ENCODE data around the gene PLXND1. TPM values are rescaled to one million over a fixed set of nuclear protein-coding genes. Genes with fewer than 3 reads are reported as not detected.
"Not testable (repeated sequence)": the region's sequence is repeated elsewhere in the genome, so short reads cannot be mapped to it uniquely, and the experiment has no call there.

PLXND1 gene
- total RNA-seq, 1 donor from 2014 or later: 265 TPM

- no peak for DNase-seq (ENCODE audit: low spot score)
Measured at GRCh38 chr3:129553719-129554118, 52.8 kb downstream of the PLXND1 start.

- no peak for DNase-seq (ENCODE audit: low spot score)
Measured at GRCh38 chr3:129553171-129553570, 53.3 kb downstream of the PLXND1 start.

GRCh38 chr3:129552287-129553050 lies 54.0 kb downstream of the PLXND1 start:
- DNase-seq (ENCODE audit: low spot score): no peak

- DNase-seq (ENCODE audit: low spot score): no peak
Measured at GRCh38 chr3:129549805-129550204, 56.7 kb downstream of the PLXND1 start.

DNA sequence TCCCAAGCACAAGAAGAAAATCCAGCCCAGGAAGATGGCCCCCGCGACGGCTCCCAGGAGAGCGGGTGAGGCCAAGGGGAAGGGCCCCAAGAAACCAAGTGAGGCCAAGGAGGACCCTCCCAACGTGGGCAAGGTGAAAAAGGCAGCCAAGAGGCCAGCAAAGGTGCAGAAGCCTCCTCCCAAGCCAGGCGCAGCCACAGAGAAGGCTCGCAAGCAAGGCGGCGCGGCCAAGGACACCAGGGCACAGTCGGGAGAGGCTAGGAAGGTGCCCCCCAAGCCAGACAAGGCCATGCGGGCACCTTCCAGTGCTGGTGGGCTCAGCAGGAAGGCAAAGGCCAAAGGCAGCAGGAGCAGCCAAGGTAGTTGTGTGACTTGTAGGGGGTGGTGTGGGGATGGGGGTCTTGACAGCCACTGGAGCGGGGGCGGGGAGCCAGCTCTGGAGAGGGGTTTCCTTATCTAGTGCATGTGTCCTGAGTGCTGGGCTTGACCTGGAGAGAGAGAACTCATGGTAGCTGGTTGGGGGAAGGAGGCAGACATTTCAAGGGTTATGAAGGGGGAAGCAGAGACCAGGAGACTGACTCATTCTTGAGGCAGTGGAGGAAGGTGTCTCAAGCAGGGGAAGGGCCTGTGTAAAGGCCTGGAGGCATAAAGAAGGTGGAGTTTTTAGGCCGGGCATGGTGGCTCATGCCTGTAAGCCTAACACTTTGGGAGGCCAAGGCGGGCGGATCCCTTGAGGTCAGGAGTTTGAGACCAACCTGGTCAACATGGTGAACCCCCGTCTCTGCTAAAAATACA lies 57.3 kb downstream of the PLXND1 start:
- no peak for DNase-seq (ENCODE audit: low spot score)

DNA sequence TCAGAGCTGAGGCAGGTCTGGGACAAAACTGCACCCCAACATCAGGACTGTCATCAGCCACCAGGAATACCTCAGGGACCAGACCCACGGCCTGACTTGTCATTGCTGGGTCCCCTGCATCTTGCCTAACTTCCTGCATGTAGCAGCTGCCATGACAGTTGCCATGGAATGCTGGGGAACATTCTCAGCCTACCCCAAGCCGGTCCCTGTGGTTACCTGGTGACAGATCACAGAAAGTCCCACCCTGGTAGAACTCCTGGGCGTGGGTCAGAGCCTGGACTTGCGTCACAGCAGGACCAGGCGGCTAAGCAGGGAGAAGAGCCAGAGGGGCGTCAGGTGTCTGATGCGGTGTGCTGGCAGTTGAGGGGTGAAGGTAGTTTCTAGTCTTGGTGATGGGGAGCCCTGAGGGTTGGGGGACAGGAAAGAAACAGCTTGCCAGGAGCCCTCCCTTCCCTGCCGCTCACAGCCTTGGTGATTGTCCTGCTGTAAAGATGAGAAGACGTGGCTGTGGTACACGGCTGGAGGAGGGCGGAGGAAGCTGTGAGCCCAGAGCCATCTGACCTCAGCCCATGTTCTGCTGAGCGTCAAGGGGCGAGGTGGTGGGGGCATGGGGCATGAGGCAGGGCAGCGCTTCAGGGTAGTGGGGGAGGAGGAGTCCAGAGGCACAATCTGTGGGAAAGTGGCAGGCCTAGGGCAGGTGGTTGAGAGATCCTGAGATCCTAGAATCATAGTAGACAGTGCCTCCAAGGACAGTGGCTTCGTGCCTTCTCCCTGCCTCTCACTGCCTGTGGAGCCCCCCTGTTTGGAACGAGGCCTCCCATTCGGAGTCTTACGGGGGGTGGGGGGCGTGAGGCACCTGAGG lies 58.1 kb downstream of the PLXND1 start:
- no peak for DNase-seq (ENCODE audit: low spot score)

GRCh38 chr3:129547241-129547640 lies 59.2 kb downstream of the PLXND1 start:
- DNase-seq (ENCODE audit: low spot score): no peak

DNA sequence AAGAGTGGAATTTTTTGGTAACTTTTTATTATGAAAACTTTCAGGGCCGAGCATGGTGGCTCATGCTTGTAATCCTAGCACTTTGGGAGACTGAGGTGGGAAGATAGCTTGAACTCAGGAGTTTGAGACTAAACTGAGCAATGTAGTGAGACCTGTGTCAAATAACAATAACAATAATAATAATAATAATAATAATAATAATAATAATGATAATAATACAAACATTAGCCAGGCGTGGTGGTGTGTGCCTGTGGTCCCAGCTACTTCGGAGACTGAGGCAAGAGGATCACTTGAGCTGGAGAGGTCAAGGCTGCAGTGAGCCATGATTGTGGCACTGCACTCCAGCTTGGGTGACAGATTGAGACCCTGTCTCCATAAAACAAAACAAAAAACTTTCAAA lies 60.5 kb downstream of the PLXND1 start:
- DNase-seq (ENCODE audit: low spot score): not testable (repeated sequence)

DNA sequence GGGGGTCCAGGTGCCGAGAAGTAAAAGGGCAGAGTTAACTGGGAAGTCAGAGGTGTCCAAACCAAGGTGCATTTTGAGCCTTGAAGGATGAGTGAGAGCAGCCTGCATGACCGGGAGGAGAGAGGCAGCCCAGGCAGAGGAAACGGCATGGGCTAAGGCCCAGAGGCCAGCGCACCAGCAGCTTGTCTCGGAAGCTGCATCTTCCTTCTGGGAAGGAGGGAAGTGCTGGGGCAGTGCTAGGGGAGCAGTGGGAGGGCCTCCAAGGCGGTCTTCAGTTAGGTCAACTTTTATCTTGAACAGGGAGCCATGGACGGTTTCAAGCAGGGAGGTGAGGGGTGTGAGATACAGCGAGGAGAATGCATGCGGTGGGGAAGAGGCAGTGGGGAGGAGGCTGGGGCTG lies 62.5 kb downstream of the PLXND1 start:
- no peak for DNase-seq (ENCODE audit: low spot score)

GRCh38 chr3:129543156-129543790 lies 63.2 kb downstream of the PLXND1 start, which contains the start of gene H1-8:
Gene H1-8, plus strand, starts transcription at chr3:129543175. Its CDS starts 44 bp downstream, at chr3:129543219.
- DNase-seq (ENCODE audit: low spot score): no peak

DNA sequence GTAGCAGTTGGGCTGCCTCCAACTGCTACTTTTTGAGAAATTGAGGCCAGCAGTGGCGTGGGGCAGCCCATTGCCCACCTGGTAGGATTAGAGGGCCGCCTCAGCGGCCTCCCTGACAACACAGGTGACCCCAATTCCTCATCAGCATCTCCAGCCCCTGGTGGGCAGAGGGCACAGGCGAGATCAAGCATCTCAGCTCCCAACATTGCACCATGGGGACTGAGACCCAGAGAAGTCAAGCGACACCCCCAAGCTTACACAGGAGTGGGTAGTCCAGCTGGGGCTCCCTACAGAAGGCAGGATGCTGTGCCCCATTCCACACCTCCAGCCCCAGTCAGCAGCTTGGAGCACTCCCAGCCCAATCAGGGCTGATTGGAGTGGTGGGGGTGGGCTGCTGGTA lies 63.7 kb downstream of the PLXND1 start:
- DNase-seq (ENCODE audit: low spot score): no peak

GRCh38 chr3:129540776-129541516 lies 65.5 kb downstream of the PLXND1 start:
- no peak for DNase-seq (ENCODE audit: low spot score)

GRCh38 chr3:129539206-129539605 lies 67.3 kb downstream of the PLXND1 start:
- DNase-seq (ENCODE audit: low spot score): no peak

DNA sequence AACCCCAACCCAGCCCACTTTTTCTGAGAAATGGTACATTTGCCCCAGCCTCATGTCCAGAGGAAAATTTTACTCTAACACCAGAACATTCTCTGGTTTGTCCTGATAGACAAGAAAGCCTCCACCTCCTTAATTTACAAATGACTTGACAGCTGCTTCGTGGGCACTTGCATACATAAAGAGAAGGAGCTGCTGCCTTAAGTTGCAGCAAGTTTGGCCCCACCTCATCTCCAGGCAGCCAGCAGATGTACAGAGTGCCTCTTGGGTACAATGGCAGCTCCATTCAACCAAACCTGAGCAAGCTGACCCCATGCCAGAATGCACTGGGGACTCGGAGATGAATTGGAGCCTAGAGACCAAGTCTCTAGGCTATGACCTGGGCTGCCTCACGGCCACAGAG lies 69.7 kb downstream of the PLXND1 start:
- no peak for DNase-seq (ENCODE audit: low spot score)

DNA sequence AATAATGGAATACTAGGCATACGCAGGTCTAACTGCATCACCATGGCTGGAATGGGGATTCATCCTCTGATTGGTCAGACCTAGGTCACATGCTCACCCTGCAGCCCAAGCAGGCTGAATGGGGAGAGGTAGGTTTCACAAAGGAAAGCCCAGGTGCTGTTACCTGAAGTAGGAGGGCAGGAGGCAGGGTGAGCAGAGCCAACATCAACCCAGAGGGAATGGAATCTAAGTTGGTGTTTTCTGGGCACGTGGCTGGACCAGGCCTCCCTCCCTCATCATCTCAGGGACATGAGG lies 70.2 kb downstream of the PLXND1 start:
- no peak for DNase-seq (ENCODE audit: low spot score)

DNA sequence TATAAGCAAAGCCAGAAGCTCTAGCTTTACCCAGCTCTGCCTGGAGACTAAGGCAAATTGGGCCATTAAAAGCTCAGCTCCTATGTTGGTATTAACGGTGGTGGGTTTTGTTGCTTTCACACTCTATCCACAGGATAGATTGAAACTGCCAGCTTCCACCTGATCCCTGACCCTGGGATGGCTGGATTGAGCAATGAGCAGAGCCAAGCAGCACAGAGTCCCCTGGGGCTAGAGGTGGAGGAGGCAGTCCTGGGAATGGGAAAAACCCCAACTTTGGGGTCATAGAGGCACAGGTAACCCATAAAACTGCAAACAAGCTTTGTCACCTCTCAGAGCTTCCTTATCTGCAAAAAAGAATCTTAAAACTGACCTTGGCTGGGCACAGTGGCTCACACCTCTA lies 71.4 kb downstream of the PLXND1 start:
- DNase-seq (ENCODE audit: low spot score): no peak

GRCh38 chr3:129534428-129535027 lies 71.9 kb downstream of the PLXND1 start:
- no peak for DNase-seq (ENCODE audit: low spot score)

DNA sequence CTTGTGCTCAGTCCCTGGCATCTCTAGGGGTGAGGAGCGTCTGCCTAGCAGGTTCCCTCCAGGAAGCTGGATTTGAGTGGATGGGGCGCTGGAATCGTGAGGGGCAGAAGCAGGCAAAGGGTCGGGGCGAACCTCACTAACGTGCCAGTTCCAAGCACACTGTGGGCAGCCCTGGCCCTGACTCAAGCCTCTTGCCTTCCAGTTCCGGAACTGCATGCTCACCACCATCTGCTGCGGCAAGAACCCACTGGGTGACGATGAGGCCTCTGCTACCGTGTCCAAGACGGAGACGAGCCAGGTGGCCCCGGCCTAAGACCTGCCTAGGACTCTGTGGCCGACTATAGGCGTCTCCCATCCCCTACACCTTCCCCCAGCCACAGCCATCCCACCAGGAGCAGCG lies 73.1 kb downstream of the PLXND1 start:
- no peak for DNase-seq (ENCODE audit: low spot score)

- no peak for DNase-seq (ENCODE audit: low spot score)
Measured at GRCh38 chr3:129532261-129532660, 74.2 kb downstream of the PLXND1 start.

DNA sequence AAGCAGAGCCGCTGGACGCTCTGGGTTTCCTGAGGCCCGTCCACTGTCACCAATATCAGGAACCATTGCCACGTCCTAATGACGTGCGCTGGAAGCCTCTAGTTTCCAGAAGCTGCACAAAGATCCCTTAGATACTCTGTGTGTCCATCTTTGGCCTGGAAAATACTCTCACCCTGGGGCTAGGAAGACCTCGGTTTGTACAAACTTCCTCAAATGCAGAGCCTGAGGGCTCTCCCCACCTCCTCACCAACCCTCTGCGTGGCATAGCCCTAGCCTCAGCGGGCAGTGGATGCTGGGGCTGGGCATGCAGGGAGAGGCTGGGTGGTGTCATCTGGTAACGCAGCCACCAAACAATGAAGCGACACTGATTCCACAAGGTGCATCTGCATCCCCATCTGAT lies 74.8 kb downstream of the PLXND1 start:
- no peak for DNase-seq (ENCODE audit: low spot score)

Measured in mesenteric fat pad (tissue), 1 donor.